ENCODE measurements around the gene RFK.
A peak's percentile ranks its signal among the peaks of the same experiment; 100 is the strongest.
"Not testable (repeated sequence)": the region's sequence is repeated elsewhere in the genome, so short reads cannot be mapped to it uniquely, and the experiment has no call there.

RFK gene

DNA sequence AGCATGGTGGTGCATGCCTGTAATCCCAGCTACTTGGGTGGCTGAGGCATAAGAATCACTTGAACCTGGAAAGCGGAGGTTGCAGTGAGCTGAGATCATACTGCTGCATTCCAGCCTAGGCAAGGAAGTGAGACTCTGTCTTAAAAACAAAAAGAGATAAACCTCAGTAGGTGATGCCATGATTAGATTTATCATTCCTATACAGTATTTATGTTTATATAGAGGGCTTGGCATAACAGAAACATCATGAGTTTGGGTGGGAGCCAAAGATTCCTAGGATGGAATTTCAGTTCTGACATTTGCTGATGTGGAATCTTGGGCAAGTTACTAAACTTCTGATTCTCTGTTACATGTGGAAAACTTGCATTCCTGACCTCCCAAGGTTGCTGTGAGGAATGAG, 22.3 kb downstream of the RFK start:
- peaks cover 43% of the 10 kb centered on the region for H3K4me1 Mint-ChIP-seq
- TF ChIP-seq, protein P1, sequence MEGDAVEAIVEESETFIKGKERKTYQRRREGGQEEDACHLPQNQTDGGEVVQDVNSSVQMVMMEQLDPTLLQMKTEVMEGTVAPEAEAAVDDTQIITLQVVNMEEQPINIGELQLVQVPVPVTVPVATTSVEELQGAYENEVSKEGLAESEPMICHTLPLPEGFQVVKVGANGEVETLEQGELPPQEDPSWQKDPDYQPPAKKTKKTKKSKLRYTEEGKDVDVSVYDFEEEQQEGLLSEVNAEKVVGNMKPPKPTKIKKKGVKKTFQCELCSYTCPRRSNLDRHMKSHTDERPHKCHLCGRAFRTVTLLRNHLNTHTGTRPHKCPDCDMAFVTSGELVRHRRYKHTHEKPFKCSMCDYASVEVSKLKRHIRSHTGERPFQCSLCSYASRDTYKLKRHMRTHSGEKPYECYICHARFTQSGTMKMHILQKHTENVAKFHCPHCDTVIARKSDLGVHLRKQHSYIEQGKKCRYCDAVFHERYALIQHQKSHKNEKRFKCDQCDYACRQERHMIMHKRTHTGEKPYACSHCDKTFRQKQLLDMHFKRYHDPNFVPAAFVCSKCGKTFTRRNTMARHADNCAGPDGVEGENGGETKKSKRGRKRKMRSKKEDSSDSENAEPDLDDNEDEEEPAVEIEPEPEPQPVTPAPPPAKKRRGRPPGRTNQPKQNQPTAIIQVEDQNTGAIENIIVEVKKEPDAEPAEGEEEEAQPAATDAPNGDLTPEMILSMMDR (IDR thresholded peaks at IDR 0.05; ENCODE audit: unreplicated experiment in 3 of 3): no peak
- peaks cover 5% of the 10 kb centered on the region for H3K27me3 Mint-ChIP-seq (ENCODE audit: low read depth)
- no peaks in the 10 kb centered on the region for H3K9me3 Mint-ChIP-seq
- no peaks in the 10 kb centered on the region for H3K36me3 Mint-ChIP-seq (ENCODE audit: low read depth)
- H3K4me3 Mint-ChIP-seq: no peak overlapping the region
- peak overlapping the region in 2 of 3 experiments; percentile 30 to 85 for H3K27ac Mint-ChIP-seq

DNA sequence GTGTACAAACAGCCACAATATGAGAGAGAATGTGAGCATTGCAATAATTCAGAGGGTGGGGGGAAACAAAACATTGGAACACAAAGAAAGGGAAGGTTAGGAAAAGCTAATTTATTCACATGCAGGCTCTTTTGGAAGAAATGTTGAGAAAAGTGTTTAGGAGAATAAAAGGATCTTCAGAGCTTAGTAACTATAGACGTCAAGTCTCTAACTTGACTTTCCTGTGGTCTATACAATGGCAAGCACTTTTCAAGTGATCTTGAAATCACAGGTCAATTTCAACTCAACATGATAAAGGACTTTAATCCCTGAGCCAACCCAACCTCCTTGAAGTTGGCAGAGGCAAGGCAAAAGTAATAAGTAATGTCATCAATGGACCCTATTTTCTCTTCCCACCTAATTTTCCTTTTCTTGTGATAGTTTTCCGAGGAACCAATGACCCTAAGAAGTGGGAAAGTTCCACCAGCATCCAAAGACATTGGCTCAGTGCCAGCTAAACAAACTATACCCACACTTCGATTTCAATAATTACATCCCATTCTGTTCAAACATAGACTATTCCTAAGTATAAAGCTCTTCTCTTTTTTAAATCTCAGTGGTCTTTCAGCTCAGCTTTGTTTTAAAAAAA, 23.7 kb downstream of the RFK start:
- Mint-ChIP-seq H3K9me3 (no peaks in the 10 kb centered on the region), H3K27ac (peak overlapping the region; percentile 22 to 53 (median 48)), H3K4me1 (peaks cover 43% of the 10 kb centered on the region), H3K4me3 (no peak overlapping the region), H3K36me3 (ENCODE audit: low read depth) (no peaks in the 10 kb centered on the region), H3K27me3 (ENCODE audit: low read depth) (peaks cover under 1% of the 10 kb centered on the region)
- TF ChIP-seq, protein P1 (IDR thresholded peaks at IDR 0.05; ENCODE audit: unreplicated experiment in 3 of 3): no peak

DNA sequence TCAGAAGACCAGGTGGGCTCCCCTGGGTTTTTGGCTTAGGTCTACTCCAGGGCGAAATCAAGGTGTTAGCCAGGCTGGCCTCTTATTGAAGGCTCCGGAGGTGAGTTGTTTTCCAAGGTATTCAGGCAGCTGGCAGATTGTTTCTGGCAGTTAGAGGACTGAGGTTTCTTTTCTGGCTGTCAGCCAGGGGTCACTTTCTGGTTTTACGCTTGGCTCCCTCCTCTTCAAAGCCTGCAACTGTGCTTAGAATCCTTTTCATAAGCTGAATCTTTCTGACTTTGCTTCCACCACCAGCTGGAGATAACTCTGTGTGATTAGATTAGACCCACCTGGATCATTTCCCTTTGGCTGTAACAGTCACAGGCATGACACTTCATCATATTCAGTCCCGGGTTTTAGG, 24.6 kb downstream of the RFK start:
- Mint-ChIP-seq H3K27ac (peak overlapping the region; percentile 48 to 81 (median 76)), H3K27me3 (ENCODE audit: low read depth) (no peaks in the 10 kb centered on the region), H3K4me3 (no peak overlapping the region), H3K9me3 (no peaks in the 10 kb centered on the region), H3K4me1 (peaks cover 34% of the 10 kb centered on the region), H3K36me3 (ENCODE audit: low read depth) (no peaks in the 10 kb centered on the region)
- TF ChIP-seq, protein P1 (IDR thresholded peaks at IDR 0.05; ENCODE audit: unreplicated experiment in 3 of 3): no peak

- Mint-ChIP-seq H3K4me3 (no peak overlapping the region), H3K4me1 (peaks cover 11% of the 10 kb centered on the region), H3K27me3 (ENCODE audit: low read depth) (peaks cover 7% of the 10 kb centered on the region), H3K27ac (no peak overlapping the region), H3K9me3 (no peaks in the 10 kb centered on the region), H3K36me3 (ENCODE audit: low read depth) (no peaks in the 10 kb centered on the region)
- TF ChIP-seq, protein P1 (IDR thresholded peaks at IDR 0.05; ENCODE audit: unreplicated experiment in 3 of 3): no peak
These were observed 28.0 kb downstream of the RFK start for GRCh38 chr9:76366275-76366674.

GRCh38 chr9:76365028-76365427, 29.2 kb downstream of the RFK start:
- H3K4me3 Mint-ChIP-seq: no peak overlapping the region
- no peaks in the 10 kb centered on the region for H3K9me3 Mint-ChIP-seq
- TF ChIP-seq, protein P1 (IDR thresholded peaks at IDR 0.05; ENCODE audit: unreplicated experiment in 3 of 3): no peak
- H3K4me1 Mint-ChIP-seq: peaks cover 7% of the 10 kb centered on the region
- H3K27me3 Mint-ChIP-seq (ENCODE audit: low read depth): peaks cover 7% of the 10 kb centered on the region
- H3K36me3 Mint-ChIP-seq (ENCODE audit: low read depth): no peaks in the 10 kb centered on the region
- H3K27ac Mint-ChIP-seq: no peak overlapping the region

DNA sequence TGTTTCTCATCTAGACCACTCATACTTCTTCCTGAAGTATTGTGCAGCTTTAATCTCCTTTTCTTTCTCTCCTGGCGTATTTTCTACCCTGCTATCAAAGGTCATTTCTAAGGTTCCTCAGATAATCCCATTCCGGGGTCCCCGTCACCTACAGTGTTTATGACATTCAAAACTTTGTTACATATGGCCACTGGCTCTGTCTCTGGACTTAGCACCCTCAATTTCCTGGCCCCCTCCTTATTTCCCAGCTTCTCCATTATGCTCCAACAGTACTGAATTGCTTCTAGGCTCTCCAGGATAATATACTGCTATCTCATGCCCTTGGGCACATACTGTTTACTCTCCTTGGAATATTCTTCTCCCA, 31.2 kb downstream of the RFK start:
- TF ChIP-seq, protein P1 (IDR thresholded peaks at IDR 0.05; ENCODE audit: unreplicated experiment in 3 of 3): no peak

DNA sequence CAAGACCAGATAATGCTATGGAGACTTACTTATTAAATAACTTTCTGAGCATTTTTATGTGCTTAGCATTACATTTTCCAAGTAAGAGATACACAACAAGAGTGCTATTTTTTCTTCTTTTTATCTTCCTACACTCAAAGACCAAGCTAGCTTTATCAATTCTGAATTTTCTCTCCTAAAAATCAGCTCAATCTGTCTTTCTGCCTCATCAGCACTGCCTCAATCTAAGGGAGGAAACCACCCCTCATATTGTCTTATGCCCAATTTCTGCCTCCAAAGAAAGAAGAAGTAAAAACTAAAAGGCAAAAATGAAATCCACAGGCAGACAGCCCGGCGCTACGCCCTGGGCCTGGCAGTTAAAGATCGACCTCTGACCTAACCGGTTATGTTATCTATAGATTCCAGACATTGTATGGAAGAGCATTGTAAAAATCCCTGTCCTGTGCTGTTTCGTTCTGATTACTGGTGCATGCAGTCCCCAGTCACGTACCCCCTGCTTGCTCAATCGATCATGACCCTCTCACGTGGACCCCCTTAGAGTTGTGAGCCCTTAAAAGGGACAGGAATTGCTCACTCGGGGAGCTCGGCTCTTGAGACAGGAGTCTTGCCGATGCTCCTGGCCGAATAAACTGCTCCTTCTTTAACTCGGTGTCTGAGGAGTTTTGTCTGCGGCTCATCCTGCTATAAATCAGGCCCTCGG, 31.7 kb downstream of the RFK start:
- H3K4me3 Mint-ChIP-seq: not testable (repeated sequence)

More for the DNA sequence above, 31.2 kb downstream of the RFK start:
- no peaks in the 10 kb centered on the region for H3K9me3 Mint-ChIP-seq
- H3K27ac Mint-ChIP-seq: no peak overlapping the region
- no peak overlapping the region for H3K4me3 Mint-ChIP-seq
- no peaks in the 10 kb centered on the region for H3K36me3 Mint-ChIP-seq (ENCODE audit: low read depth)
- H3K27me3 Mint-ChIP-seq (ENCODE audit: low read depth): peaks cover 9% of the 10 kb centered on the region
- no peaks in the 10 kb centered on the region for H3K4me1 Mint-ChIP-seq

More for the DNA sequence above, 31.7 kb downstream of the RFK start:
- H3K36me3 Mint-ChIP-seq (ENCODE audit: low read depth); H3K4me1 Mint-ChIP-seq; H3K27me3 Mint-ChIP-seq (ENCODE audit: low read depth); H3K27ac Mint-ChIP-seq; H3K9me3 Mint-ChIP-seq: not testable (repeated sequence)

All from nephron (organoid).